Osteoblast (primary cell): ENCODE data around the gene NR2F6. TPM values are rescaled to one million over a fixed set of nuclear protein-coding genes. Genes with fewer than 3 reads are reported as not detected.

Experiments used
- DNase-seq: peaks from one replicate; pipeline ENCODE4 v3.0.0; 2011; ENCODE audit warnings: low spot score, mixed read lengths; ENCODE audit not compliant: insufficient read length; ENCODE audit errors: missing footprints
- H2AFZ ChIP-seq: 2 replicates; pipeline ENCODE4 v1.6.0; 2011; ENCODE audit warnings: mild to moderate bottlenecking, low read length
- H3K27ac ChIP-seq: 2 replicates; pipeline ENCODE4 v1.5.1; 2011; ENCODE audit warnings: mild to moderate bottlenecking, low read depth, low read length, moderate library complexity
- H3K27me3 ChIP-seq: 2 replicates; pipeline ENCODE4 v1.6.0; 2012; ENCODE audit warnings: mild to moderate bottlenecking, control low read depth, inconsistent platforms, low read length, moderate library complexity; ENCODE audit not compliant: insufficient read depth
- H3K36me3 ChIP-seq: 2 replicates; pipeline ENCODE4 v1.5.1; 2011; ENCODE audit warnings: mild to moderate bottlenecking, low read length, control low read depth, moderate library complexity; ENCODE audit not compliant: insufficient read depth
- H3K4me1 ChIP-seq: 2 replicates; pipeline ENCODE4 v1.5.1; 2011; ENCODE audit warnings: mild to moderate bottlenecking, low read length, control low read depth, moderate library complexity; ENCODE audit not compliant: insufficient read depth
- H3K4me2 ChIP-seq: 2 replicates; pipeline ENCODE4 v1.6.0; 2011; ENCODE audit warnings: mild to moderate bottlenecking, low read length; ENCODE audit not compliant: insufficient read depth
- H3K4me3 ChIP-seq: fragments of 200-600 bp; sonication (generic); 3 replicates; pipeline ENCODE4 v1.5.1; 2012; ENCODE audit warnings: mild to moderate bottlenecking, low read length, inconsistent platforms; ENCODE audit not compliant: insufficient read depth
- H3K79me2 ChIP-seq: 2 replicates; pipeline ENCODE4 v1.6.0; 2012; ENCODE audit warnings: mild to moderate bottlenecking, low read length, control low read depth, inconsistent platforms; ENCODE audit not compliant: insufficient read depth
- H3K9me3 ChIP-seq: 2 replicates; pipeline ENCODE4 v1.5.1; 2011; ENCODE audit warnings: low read depth, low read length, control low read depth
- H4K20me1 ChIP-seq: 2 replicates; pipeline ENCODE4 v1.6.0; 2012; ENCODE audit warnings: mild to moderate bottlenecking, low read length, control low read depth; ENCODE audit not compliant: insufficient read depth
- CTCF ChIP-seq: IDR thresholded peaks from 2 replicates; pipeline ENCODE4 v1.5.1; 2011; ENCODE audit warnings: mild to moderate bottlenecking, low read depth, low read length, moderate library complexity; ENCODE audit errors: extremely low read depth
- total RNA-seq: library from RNA; depleted of rRNA; stranded (reverse); fragments of >200 nt; gene quantifications from 2 replicates; pipeline ENCODE4 v1.2.3, GENCODE V29; 2012

The NR2F6 gene
- total RNA-seq, 1 donor: 32.2 TPM

GRCh38 chr19:17249887-17250548 is 4.3 kb upstream of the NR2F6 start:
- no peak overlapping the region for H3K4me3 ChIP-seq
- no peaks in the 10 kb centered on the region for H3K36me3 ChIP-seq
- H3K27me3 ChIP-seq: no peaks in the 10 kb centered on the region
- H3K79me2 ChIP-seq: peaks cover 2% of the 10 kb centered on the region
- no peak overlapping the region for H3K4me2 ChIP-seq
- H3K4me1 ChIP-seq: peaks cover 21% of the 10 kb centered on the region
- TF ChIP-seq CTCF: no peak
- H2AFZ ChIP-seq: no peak overlapping the region
- no peaks in the 10 kb centered on the region for H4K20me1 ChIP-seq
- H3K9me3 ChIP-seq: no peaks in the 10 kb centered on the region
- no peak overlapping the region for H3K27ac ChIP-seq
- DNase-seq: peak; percentile 75

- Histone ChIP-seq H3K9me3 (no peaks in the 10 kb centered on the region), H2AFZ (no peak overlapping the region), H3K4me3 (no peak overlapping the region), H4K20me1 (peaks cover 4% of the 10 kb centered on the region), H3K36me3 (no peaks in the 10 kb centered on the region), H3K79me2 (peaks cover 21% of the 10 kb centered on the region), H3K27ac (no peak overlapping the region), H3K4me1 (peaks cover 32% of the 10 kb centered on the region), H3K27me3 (no peaks in the 10 kb centered on the region), H3K4me2 (no peak overlapping the region)
- no peak for TF ChIP-seq CTCF
- peak; percentile 87 for DNase-seq
These were observed 2.5 kb upstream of the NR2F6 start for GRCh38 chr19:17248011-17248776.

- no peaks in the 10 kb centered on the region for H3K36me3 ChIP-seq
- no peaks in the 10 kb centered on the region for H3K9me3 ChIP-seq
- no peak overlapping the region for H2AFZ ChIP-seq
- TF ChIP-seq CTCF: no peak
- no peak overlapping the region for H3K27ac ChIP-seq
- H3K27me3 ChIP-seq: no peaks in the 10 kb centered on the region
- peaks cover 14% of the 10 kb centered on the region for H4K20me1 ChIP-seq
- H3K4me3 ChIP-seq: peak overlapping the region; percentile 72
- peaks cover 32% of the 10 kb centered on the region for H3K79me2 ChIP-seq
- DNase-seq: peak; percentile 92
- H3K4me1 ChIP-seq: peaks cover 32% of the 10 kb centered on the region
- H3K4me2 ChIP-seq: peak overlapping the region; percentile 85
These were observed 1.1 kb upstream of the NR2F6 start for GRCh38 chr19:17246681-17247425.
